Esophagus muscularis mucosa (tissue), 4 donors: ENCODE results near the gene CMYA5.

Experiments used
- EP300 ChIP-seq: sonication (generic); formaldehyde crosslinking; IDR thresholded peaks from one replicate; pipeline ENCODE4 v1.6.1; 2017; ENCODE audit warnings: antibody characterized with exemption
- POLR2A ChIP-seq: fragments of 450-650 bp; IDR thresholded peaks from one replicate; pipeline ENCODE4 v1.6.1; 2017; ENCODE audit warnings: antibody characterized with exemption, moderate library complexity, mild to moderate bottlenecking, low read depth
- POLR2AphosphoS5 ChIP-seq, 2 donors: sonication (generic); formaldehyde crosslinking; IDR thresholded peaks; one replicate each; pipeline ENCODE4 v1.6.1; 2017; ENCODE audit warnings: antibody characterized with exemption in 2 of 2
- TF ChIP-seq, protein P1 (sequence below), 3 experiments: fragments of 200-600 bp in 2 of 3; fragments of 450-650 bp in 1 of 3; sonication (generic) in 2 of 3; IDR thresholded peaks; one replicate each; pipeline ENCODE4 v1.5.1; 2017 to 2019; ENCODE audit warnings: antibody characterized with exemption in 3 of 3, mild to moderate bottlenecking in 2 of 3, moderate library complexity in 1 of 3

DNA sequence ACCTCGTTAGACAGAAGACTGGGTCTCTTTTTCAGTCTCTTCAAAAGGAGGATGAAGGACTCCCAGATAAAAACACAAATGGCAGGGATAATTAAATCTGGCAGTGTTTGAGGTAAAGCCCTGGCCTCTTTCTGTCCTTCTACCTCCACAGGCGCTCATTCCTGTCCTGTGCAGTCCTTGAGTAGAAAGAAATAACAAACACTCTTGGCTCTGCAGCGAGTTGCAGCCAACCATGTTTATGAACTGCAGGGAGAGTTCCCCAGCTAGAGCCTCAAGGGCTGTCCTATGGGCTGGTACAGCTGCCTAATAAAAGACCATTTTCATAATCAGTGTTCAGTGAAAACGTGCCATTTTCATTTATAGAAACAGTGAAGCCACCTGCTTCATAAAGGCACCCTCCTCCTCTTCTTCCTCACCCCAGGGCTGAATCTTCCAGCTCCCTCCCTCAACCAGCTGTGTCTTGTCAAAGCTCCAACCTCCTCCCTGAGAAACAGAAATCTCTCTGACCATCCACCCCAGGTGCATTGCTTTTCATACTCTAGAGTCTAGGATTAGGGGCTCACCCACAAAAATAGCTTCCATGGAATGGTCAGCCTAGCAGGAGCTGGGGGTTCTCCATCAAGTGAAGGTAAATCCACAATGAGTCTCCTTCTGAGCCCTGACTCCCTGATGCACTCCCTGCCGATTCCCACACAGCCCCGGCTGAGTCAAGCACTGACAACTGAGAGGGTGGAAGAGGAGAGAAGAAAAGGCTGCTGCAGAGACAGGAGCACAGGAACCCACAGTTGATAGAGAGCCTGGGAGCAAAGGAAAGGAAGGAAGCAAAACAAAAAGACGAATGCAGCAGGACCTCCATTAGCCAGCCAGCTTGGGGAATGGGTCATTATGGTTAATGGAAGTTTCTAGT is 150.7 kb downstream of the CMYA5 start:
- TF ChIP-seq, protein P1, sequence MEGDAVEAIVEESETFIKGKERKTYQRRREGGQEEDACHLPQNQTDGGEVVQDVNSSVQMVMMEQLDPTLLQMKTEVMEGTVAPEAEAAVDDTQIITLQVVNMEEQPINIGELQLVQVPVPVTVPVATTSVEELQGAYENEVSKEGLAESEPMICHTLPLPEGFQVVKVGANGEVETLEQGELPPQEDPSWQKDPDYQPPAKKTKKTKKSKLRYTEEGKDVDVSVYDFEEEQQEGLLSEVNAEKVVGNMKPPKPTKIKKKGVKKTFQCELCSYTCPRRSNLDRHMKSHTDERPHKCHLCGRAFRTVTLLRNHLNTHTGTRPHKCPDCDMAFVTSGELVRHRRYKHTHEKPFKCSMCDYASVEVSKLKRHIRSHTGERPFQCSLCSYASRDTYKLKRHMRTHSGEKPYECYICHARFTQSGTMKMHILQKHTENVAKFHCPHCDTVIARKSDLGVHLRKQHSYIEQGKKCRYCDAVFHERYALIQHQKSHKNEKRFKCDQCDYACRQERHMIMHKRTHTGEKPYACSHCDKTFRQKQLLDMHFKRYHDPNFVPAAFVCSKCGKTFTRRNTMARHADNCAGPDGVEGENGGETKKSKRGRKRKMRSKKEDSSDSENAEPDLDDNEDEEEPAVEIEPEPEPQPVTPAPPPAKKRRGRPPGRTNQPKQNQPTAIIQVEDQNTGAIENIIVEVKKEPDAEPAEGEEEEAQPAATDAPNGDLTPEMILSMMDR (IDR thresholded peaks at IDR 0.05), result no peak
- no peak for TF ChIP-seq POLR2AphosphoS5 (IDR thresholded peaks at IDR 0.05)
- no peak for TF ChIP-seq POLR2A
- TF ChIP-seq EP300, result no peak
